Measurements from ENCODE around the gene CFAP45.

CFAP45 gene

GRCh38 chr1:159864262-159864661 lies 35.7 kb downstream of the CFAP45 start:
- H2BK120ac ChIP-seq (ENCODE audit: low read depth, low read length) = no peak overlapping the region
- H3K4ac ChIP-seq (ENCODE audit: low read depth in 1 of 2, low read length in 2 of 2) = no peak overlapping the region
- no peak for DNase-seq
- H2AFZ ChIP-seq (ENCODE audit: low read depth, low read length) = no peak overlapping the region
- no peak overlapping the region for H3K9ac ChIP-seq (ENCODE audit: low read length)
- no peak overlapping the region for H2AK5ac ChIP-seq (ENCODE audit: low read length, severe bottlenecking)
- H3K36me3 ChIP-seq (ENCODE audit: control insufficient read depth in 1 of 2, insufficient read depth in 2 of 2, low read depth in 1 of 2, low read length in 2 of 2) = peaks cover 0 to 10% of the 10 kb centered on the region in 2 experiments
- H4K8ac ChIP-seq (ENCODE audit: low read length) = no peak overlapping the region
- 94% methylated on average over 2 of the region's 2 CpGs for WGBS
- no peak overlapping the region for H2BK15ac ChIP-seq (ENCODE audit: low read depth, poor library complexity, severe bottlenecking)
- H3K27me3 ChIP-seq (ENCODE audit: control insufficient read depth in 1 of 2, insufficient read depth in 1 of 2, low read length in 2 of 2) = no peaks in the 10 kb centered on the region
- H3K4me3 ChIP-seq (ENCODE audit: insufficient read depth in 1 of 2, low read depth in 1 of 2, low read length in 2 of 2) = no peak overlapping the region
- H3K79me1 ChIP-seq (replicated peaks; ENCODE audit: low read length, poor library complexity, severe bottlenecking) = no peaks in the 10 kb centered on the region
- peaks cover 25% of the 10 kb centered on the region for H3K4me1 ChIP-seq (ENCODE audit: control insufficient read depth, insufficient read depth, low read depth, low read length)
- H2BK5ac ChIP-seq (ENCODE audit: low read depth, low read length, poor library complexity, severe bottlenecking) = no peak overlapping the region
- no peak overlapping the region for H3K18ac ChIP-seq (ENCODE audit: low read depth in 1 of 2, low read length in 2 of 2)
- no peak overlapping the region for H3K23ac ChIP-seq (ENCODE audit: low read length in 2 of 2)
- H4K91ac ChIP-seq (ENCODE audit: low read length) = no peak overlapping the region
- no peaks in the 10 kb centered on the region for H3K9me3 ChIP-seq (ENCODE audit: control insufficient read depth, low read length)
- H3K14ac ChIP-seq (ENCODE audit: low read length in 2 of 2) = no peak overlapping the region
- no peak overlapping the region for H2BK12ac ChIP-seq (ENCODE audit: low read length in 2 of 2)
- H3K4me2 ChIP-seq (ENCODE audit: low read length, poor library complexity, severe bottlenecking) = no peak overlapping the region
- no peak overlapping the region for H3K27ac ChIP-seq (ENCODE audit: low read length, poor library complexity, severe bottlenecking)

GRCh38 chr1:159862557-159862956 lies 37.4 kb downstream of the CFAP45 start, which contains the start of gene VSIG8:
VSIG8 (minus strand) TSS chr1:159862657; CDS start chr1:159862521, 136 bp downstream.
- 85% methylated on average over 3 of the region's 4 CpGs for WGBS
- Histone ChIP-seq H3K4me1 (ENCODE audit: control insufficient read depth, insufficient read depth, low read depth, low read length) (peaks cover 11% of the 10 kb centered on the region), H4K91ac (ENCODE audit: low read length) (no peak within 1 kb of the TSS), H3K9me3 (ENCODE audit: control insufficient read depth, low read length) (no peaks in the 10 kb centered on the region), H3K79me1 (replicated peaks; ENCODE audit: low read length, poor library complexity, severe bottlenecking) (no peaks in the 10 kb centered on the region), H2BK15ac (ENCODE audit: low read depth, poor library complexity, severe bottlenecking) (no peak within 1 kb of the TSS), H3K4me3 (ENCODE audit: insufficient read depth in 1 of 2, low read depth in 1 of 2, low read length in 2 of 2) (no peak within 1 kb of the TSS), H3K9ac (ENCODE audit: low read length) (no peak within 1 kb of the TSS), H3K4ac (ENCODE audit: low read depth in 1 of 2, low read length in 2 of 2) (no peak within 1 kb of the TSS), H2AK5ac (ENCODE audit: low read length, severe bottlenecking) (no peak within 1 kb of the TSS), H2BK120ac (ENCODE audit: low read depth, low read length) (no peak within 1 kb of the TSS), H3K36me3 (ENCODE audit: control insufficient read depth in 1 of 2, insufficient read depth in 2 of 2, low read depth in 1 of 2, low read length in 2 of 2) (peaks cover 0 to 10% of the 10 kb centered on the region in 2 experiments), H2BK12ac (ENCODE audit: low read length in 2 of 2) (no peak within 1 kb of the TSS), H3K4me2 (ENCODE audit: low read length, poor library complexity, severe bottlenecking) (no peak within 1 kb of the TSS), H3K27me3 (ENCODE audit: control insufficient read depth in 1 of 2, insufficient read depth in 1 of 2, low read length in 2 of 2) (no peaks in the 10 kb centered on the region), H3K18ac (ENCODE audit: low read depth in 1 of 2, low read length in 2 of 2) (no peak within 1 kb of the TSS), H2BK5ac (ENCODE audit: low read depth, low read length, poor library complexity, severe bottlenecking) (no peak within 1 kb of the TSS), H3K14ac (ENCODE audit: low read length in 2 of 2) (no peak within 1 kb of the TSS), H3K23ac (ENCODE audit: low read length in 2 of 2) (no peak within 1 kb of the TSS), H2AFZ (ENCODE audit: low read depth, low read length) (no peak within 1 kb of the TSS), H3K27ac (ENCODE audit: low read length, poor library complexity, severe bottlenecking) (no peak within 1 kb of the TSS), H4K8ac (ENCODE audit: low read length) (no peak within 1 kb of the TSS)
- DNase-seq = no peak

- Histone ChIP-seq H3K4me3 (ENCODE audit: insufficient read depth in 1 of 2, low read depth in 1 of 2, low read length in 2 of 2) (no peak overlapping the region), H3K4ac (ENCODE audit: low read depth in 1 of 2, low read length in 2 of 2) (no peak overlapping the region), H3K23ac (ENCODE audit: low read length in 2 of 2) (no peak overlapping the region), H3K18ac (ENCODE audit: low read depth in 1 of 2, low read length in 2 of 2) (no peak overlapping the region), H3K36me3 (ENCODE audit: control insufficient read depth in 1 of 2, insufficient read depth in 2 of 2, low read depth in 1 of 2, low read length in 2 of 2) (peaks cover 0 to 10% of the 10 kb centered on the region in 2 experiments), H4K91ac (ENCODE audit: low read length) (no peak overlapping the region), H2BK15ac (ENCODE audit: low read depth, poor library complexity, severe bottlenecking) (no peak overlapping the region), H3K14ac (ENCODE audit: low read length in 2 of 2) (no peak overlapping the region), H3K4me2 (ENCODE audit: low read length, poor library complexity, severe bottlenecking) (no peak overlapping the region), H2AFZ (ENCODE audit: low read depth, low read length) (no peak overlapping the region), H2AK5ac (ENCODE audit: low read length, severe bottlenecking) (no peak overlapping the region), H4K8ac (ENCODE audit: low read length) (no peak overlapping the region), H3K9ac (ENCODE audit: low read length) (no peak overlapping the region), H2BK120ac (ENCODE audit: low read depth, low read length) (no peak overlapping the region), H3K27ac (ENCODE audit: low read length, poor library complexity, severe bottlenecking) (no peak overlapping the region), H2BK5ac (ENCODE audit: low read depth, low read length, poor library complexity, severe bottlenecking) (no peak overlapping the region), H3K27me3 (ENCODE audit: control insufficient read depth in 1 of 2, insufficient read depth in 1 of 2, low read length in 2 of 2) (no peaks in the 10 kb centered on the region), H3K79me1 (replicated peaks; ENCODE audit: low read length, poor library complexity, severe bottlenecking) (no peaks in the 10 kb centered on the region), H3K4me1 (ENCODE audit: control insufficient read depth, insufficient read depth, low read depth, low read length) (peaks cover 10% of the 10 kb centered on the region), H2BK12ac (ENCODE audit: low read length in 2 of 2) (no peak overlapping the region), H3K9me3 (ENCODE audit: control insufficient read depth, low read length) (no peaks in the 10 kb centered on the region)
- DNase-seq = no peak
- 92% methylated on average over 5 of the region's 5 CpGs for WGBS
These were observed 37.9 kb downstream of the CFAP45 start for GRCh38 chr1:159862031-159862430.

DNA sequence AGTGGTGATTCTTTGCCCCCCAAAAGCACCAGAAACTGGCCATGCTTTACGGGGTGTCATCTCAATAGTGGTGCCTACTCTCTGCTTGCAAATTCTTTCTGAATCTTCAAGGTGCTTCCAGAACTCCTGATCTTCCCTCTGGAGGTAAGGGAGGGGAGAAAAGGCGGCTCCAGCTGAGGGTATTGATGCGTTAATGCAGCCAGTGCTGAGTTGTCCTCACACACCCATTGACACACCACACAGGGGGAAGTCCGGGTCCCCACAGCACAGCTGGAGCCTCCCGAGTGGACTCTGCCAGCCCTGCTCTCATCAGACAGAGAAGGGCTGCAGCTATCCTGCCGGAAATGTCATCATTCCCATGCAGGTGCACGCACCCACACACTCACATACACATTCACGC lies 38.7 kb downstream of the CFAP45 start:
- no peak overlapping the region for H2BK120ac ChIP-seq (ENCODE audit: low read depth, low read length)
- H3K36me3 ChIP-seq (ENCODE audit: control insufficient read depth in 1 of 2, insufficient read depth in 2 of 2, low read depth in 1 of 2, low read length in 2 of 2) = peaks cover 0 to 10% of the 10 kb centered on the region in 2 experiments
- no peaks in the 10 kb centered on the region for H3K27me3 ChIP-seq (ENCODE audit: control insufficient read depth in 1 of 2, insufficient read depth in 1 of 2, low read length in 2 of 2)
- H4K91ac ChIP-seq (ENCODE audit: low read length) = no peak overlapping the region
- WGBS = 74% methylated on average over 7 of the region's 8 CpGs
- no peak overlapping the region for H3K4me3 ChIP-seq (ENCODE audit: insufficient read depth in 1 of 2, low read depth in 1 of 2, low read length in 2 of 2)
- H3K27ac ChIP-seq (ENCODE audit: low read length, poor library complexity, severe bottlenecking) = no peak overlapping the region
- DNase-seq = no peak
- no peak overlapping the region for H2AK5ac ChIP-seq (ENCODE audit: low read length, severe bottlenecking)
- H2AFZ ChIP-seq (ENCODE audit: low read depth, low read length) = no peak overlapping the region
- no peak overlapping the region for H3K4me2 ChIP-seq (ENCODE audit: low read length, poor library complexity, severe bottlenecking)
- no peak overlapping the region for H3K14ac ChIP-seq (ENCODE audit: low read length in 2 of 2)
- H4K8ac ChIP-seq (ENCODE audit: low read length) = no peak overlapping the region
- no peak overlapping the region for H2BK15ac ChIP-seq (ENCODE audit: low read depth, poor library complexity, severe bottlenecking)
- no peaks in the 10 kb centered on the region for H3K9me3 ChIP-seq (ENCODE audit: control insufficient read depth, low read length)
- H3K4ac ChIP-seq (ENCODE audit: low read depth in 1 of 2, low read length in 2 of 2) = no peak overlapping the region
- H3K18ac ChIP-seq (ENCODE audit: low read depth in 1 of 2, low read length in 2 of 2) = no peak overlapping the region
- H3K79me1 ChIP-seq (replicated peaks; ENCODE audit: low read length, poor library complexity, severe bottlenecking) = no peaks in the 10 kb centered on the region
- H2BK12ac ChIP-seq (ENCODE audit: low read length in 2 of 2) = no peak overlapping the region
- H2BK5ac ChIP-seq (ENCODE audit: low read depth, low read length, poor library complexity, severe bottlenecking) = no peak overlapping the region
- H3K23ac ChIP-seq (ENCODE audit: low read length in 2 of 2) = no peak overlapping the region
- H3K9ac ChIP-seq (ENCODE audit: low read length) = no peak overlapping the region
- peaks cover 12% of the 10 kb centered on the region for H3K4me1 ChIP-seq (ENCODE audit: control insufficient read depth, insufficient read depth, low read depth, low read length)

All from mesenchymal stem cell (in vitro differentiated cells and primary cell).